GM21390 (cell line): Measurements from ENCODE around the gene TAX1BP1.
"Not testable (repeated sequence)": the region's sequence is repeated elsewhere in the genome, so short reads cannot be mapped to it uniquely, and the experiment has no call there.

Experiments used
- ATAC-seq: cut with Tn5 transposase; IDR thresholded peaks from one replicate; pipeline ENCODE4 v1.9.1; 2021; ENCODE audit not compliant: unreplicated experiment

Gene TAX1BP1

GRCh38 chr7:27737616-27738015 lies 2.3 kb upstream of the TAX1BP1 start:
- ATAC-seq = no peak

DNA sequence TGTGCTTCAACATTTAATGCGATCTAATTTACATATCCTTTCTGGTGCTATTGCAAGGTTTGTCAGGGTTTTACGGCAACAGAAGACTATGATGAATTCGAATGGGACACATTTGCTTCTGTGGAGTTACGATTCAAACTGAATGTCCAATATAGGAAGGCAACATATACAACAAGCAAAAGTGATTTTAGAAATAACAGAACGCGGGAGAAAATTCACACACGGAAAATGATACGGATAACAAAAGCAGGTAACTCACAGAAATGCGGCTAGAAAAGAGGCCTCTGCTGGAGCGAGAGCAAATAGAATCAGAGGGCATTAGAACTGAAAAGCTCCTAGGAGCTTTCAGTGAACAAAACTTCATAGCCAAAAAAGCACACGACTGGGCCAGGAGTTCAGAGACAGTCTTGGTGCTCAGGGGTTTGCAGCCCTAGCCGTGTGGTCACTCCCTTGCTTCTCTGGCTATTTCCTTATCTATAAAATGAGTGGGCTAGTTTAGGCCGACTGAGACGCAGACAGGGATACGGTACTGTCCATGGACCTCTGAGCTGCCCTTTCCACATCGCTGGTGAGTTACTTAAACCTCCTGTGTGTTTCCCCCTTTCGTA lies 557 bp upstream of the TAX1BP1 start:
- peak; percentile 38 for ATAC-seq

- peak; percentile 69 for ATAC-seq
These were observed 606 bp downstream of the TAX1BP1 start for GRCh38 chr7:27740449-27741086.

- not testable (repeated sequence) for ATAC-seq
These were observed 2.2 kb downstream of the TAX1BP1 start for GRCh38 chr7:27742091-27742710.

- no peak for ATAC-seq
These were observed 5.2 kb downstream of the TAX1BP1 start for GRCh38 chr7:27745064-27745583.

GRCh38 chr7:27746486-27746885 lies 6.5 kb downstream of the TAX1BP1 start:
- ATAC-seq = no peak

DNA sequence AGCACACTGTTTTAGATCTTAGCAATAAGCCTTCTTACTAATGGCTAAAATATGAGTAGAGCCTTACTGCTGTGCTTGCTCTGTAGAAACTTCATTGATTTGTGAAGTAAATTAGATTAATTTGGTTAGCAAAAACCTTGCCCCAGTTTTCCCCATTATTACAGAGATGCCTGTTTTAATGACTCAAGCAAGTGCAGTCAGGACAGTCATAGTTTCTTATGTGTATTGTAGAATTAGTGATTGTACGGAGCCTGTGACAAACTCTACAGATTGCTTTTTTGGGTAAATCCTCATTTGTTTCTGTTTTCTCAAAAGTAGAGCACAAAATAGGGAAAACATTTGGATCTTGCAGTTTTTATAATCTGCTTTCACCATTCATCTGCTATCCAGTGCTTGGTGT lies 7.0 kb downstream of the TAX1BP1 start:
- ATAC-seq = no peak

DNA sequence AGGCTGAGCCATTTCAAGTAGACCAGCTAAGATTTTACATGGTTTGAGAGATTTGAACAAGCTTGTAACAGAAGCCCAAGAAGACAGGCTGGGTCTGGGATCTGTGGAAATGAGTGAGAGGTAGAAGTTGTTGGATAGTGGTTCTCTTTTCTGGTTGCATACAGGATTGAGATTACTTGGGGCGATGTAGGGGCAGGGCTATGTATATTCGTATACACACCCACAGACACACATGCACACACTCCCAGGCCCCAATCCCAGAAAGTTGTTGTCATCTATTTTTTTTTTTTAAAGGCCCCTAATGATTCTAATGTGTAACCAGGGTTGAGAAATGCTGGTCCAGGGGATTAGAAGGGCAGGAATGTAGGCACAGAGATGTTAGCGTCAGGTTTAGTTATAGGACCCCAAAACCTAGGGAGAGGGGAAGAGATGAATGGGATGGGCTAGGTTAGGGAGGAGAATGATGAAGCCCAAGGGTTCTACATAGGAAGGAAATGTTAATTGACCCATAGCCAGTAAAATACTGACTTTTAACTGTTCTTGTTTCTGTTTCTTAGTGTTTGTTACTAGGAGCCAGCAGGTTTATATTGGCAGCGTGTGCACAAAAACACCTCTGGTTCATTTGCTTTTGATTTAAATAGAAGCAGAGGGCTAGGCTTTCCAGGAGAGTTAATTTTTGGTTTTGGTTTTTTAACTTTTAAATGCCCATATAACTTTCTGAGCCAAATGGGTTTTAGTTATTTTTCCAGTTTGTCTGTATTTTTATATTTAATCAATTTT lies 7.8 kb downstream of the TAX1BP1 start:
- ATAC-seq = no peak

DNA sequence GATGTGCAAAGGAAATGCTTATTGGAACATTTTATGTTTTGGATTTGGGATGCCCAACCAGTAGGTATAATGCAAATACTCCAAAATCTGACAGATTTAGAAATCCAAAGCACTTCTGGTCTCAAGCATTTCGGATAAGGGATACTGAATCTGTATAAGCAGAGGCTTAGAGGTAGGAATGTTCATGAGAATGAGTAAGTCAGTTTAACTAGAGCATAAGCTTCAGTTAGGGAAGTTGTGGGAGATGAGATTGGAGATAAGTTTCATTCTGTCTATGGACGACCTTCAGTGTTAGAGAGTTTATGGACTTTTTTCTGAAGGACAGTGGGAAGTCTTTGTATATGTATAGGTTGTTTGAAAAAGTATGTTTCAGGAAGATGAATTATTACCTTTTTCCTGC lies 10.4 kb downstream of the TAX1BP1 start:
- ATAC-seq = no peak

- no peak for ATAC-seq
These were observed 12.1 kb downstream of the TAX1BP1 start for GRCh38 chr7:27751888-27752660.

DNA sequence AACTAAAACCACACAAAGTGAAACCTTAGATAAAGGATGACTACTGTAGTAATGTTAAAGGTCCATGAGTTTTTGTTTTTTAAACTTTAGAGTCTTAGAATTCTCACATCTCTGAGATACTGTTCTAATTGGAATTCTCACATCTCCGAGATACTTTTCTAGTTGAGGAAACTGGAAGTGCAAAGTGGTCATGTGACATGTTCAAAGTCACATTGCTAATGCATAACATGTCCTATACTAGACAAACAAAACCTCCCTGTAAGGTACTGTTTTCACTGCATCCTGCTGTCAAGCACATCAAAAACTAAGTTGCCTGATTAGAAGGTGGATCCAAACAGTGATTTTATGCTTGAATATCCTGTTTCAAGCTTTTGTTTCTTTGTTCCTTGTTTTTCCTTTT lies 13.9 kb downstream of the TAX1BP1 start:
- ATAC-seq = no peak

DNA sequence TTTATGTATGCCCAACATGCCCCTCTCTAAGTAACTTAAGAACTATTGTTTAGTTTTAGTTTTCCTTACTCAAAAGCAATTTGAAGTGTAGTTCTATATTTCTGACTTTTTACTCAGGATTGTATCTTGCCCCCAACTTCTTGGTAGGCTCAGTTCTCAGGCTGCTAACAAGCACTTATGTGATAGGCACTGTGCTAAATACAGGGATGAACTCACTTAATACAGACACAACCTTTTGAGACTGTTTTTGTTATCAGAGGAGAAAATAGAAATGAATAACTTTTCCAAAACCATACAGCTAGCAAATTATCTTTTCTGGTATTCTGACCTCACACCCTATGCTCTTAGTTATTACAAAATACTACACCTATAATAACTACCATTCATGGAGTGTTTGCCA lies 16.3 kb downstream of the TAX1BP1 start:
- ATAC-seq = no peak

DNA sequence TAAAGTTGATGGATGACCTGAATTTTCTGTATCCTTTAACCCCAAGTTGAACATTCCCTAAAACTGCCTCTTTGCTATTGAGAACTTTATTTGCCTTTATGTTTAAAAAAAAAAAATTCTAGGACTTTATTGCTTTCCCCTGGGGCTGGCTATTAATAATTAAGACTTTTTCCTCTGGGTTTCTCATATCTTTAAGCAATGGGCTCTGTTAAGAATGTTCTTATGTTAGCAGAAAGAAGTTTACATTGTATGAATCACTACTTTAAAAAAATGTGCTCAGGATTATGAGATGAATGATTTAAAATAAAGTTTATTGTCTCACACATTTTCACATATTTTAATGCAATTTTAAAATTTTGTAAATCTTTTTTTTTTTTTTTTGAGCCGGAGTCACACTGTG lies 19.5 kb downstream of the TAX1BP1 start:
- no peak for ATAC-seq

DNA sequence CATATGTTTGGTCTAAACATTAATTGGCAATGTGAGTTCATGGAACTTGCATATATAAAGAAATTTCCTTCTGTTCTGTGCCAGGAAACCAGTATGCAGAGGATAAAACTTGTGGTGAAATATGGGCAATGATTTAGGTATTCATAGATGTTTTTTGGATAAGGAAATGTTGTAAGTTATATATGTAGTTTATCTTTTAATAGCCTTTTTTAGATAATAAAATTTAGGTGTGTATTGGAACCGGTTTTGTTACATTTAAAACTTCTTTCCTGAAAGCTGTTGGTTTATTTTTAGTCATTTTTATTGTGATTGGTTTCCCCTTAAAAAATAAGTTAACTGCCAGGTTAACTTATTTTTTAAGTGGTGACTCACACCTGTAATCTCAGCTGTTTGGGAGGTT lies 22.1 kb downstream of the TAX1BP1 start:
- no peak for ATAC-seq

GRCh38 chr7:27763983-27764508 lies 24.1 kb downstream of the TAX1BP1 start:
- ATAC-seq = no peak

GRCh38 chr7:27765841-27766240 lies 25.9 kb downstream of the TAX1BP1 start:
- no peak for ATAC-seq

DNA sequence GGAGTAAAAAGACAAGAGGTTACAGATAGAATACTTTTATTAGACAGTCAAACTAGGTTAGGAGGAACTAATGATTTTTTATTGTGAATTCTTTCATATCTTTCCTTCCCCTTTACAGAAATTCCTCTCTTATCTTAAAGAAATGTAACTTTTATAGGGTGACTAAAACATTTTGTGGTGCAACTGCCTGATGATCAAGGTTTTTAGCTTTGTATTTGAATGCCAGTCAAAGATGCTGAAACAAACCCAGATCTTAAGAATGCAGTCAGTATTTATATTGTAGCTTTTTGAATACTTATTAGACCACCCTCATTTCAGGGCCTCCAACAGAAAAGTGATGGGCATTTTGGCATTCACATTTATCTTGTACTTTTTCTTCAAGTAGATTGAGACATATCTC lies 27.4 kb downstream of the TAX1BP1 start:
- no peak for ATAC-seq

- ATAC-seq = no peak
These were observed 31.1 kb downstream of the TAX1BP1 start for GRCh38 chr7:27771111-27771510.

DNA sequence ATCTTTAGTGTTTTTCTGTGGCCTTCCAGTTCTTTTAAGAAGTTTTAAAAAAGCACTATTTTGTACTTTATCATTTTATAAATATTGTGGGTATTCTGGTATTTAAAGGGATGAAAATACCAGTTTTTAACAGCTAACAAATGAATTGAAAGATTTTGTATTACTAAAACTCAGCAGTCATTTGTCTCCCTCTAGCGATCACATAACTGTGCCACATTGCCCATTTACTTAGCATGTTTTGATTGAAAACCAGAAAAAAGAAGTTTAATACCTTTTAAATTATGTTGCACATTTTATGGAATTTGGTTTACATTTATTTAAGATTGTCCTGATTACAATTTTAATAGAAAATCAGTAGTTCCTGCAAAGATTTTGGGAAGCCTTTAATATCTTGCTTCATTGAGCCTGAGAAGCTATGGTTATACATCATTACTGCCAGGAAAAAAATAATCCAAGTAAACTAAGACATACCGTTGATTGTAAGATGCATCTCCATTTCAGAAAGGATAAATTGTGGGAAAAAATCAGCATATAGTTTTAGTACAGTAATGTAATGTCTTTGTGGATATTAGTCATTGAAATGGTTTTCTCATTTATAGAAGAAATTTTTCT lies 34.9 kb downstream of the TAX1BP1 start:
- no peak for ATAC-seq

DNA sequence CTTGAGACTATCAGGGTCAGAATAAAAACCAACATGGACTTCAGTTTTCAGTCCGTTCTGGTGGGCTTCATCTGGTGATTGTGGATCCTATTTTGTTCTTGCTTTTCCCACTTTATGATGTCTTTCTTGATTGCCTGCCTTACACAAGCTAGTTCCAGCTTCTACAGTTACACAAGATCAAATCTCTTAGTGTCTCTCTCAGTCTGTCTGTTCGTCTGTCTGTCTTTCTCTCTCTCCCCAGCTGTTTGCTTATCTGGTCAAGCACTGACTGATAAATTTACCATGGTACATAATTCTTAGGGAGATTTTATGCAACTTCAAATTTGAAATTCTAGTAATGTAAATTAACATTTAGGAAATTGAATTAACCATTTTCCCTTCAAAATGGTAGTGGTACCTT lies 35.8 kb downstream of the TAX1BP1 start:
- ATAC-seq = no peak
